H1 (cell line): ENCODE data around the gene ACOT2. TPM values are rescaled to one million over a fixed set of nuclear protein-coding genes. Genes with fewer than 3 reads are reported as not detected.

ENCODE experiments used
- CTCF ChIA-PET: fragments of 300-600 bp; sonication (Branson Sonifier 250); formaldehyde crosslinking; loops from one replicate; lab custom pipeline; 2021; ENCODE audit not compliant: partially characterized antibody; lab: Charles Lee
- POLR2A ChIA-PET: fragments of 300-600 bp; sonication (Branson Sonifier 250); formaldehyde crosslinking; loops from one replicate; lab custom pipeline; 2021; ENCODE audit warnings: inconsistent platforms; ENCODE audit not compliant: partially characterized antibody; lab: Charles Lee
- DNase-seq, 2 experiments: peaks; one replicate each; pipeline versions ENCODE4 v3.0.0 to v3.0.0-alpha.2; 2010 to 2022; ENCODE audit warnings: low spot score in 2 of 2, low read depth in 1 of 2, mixed read lengths in 1 of 2
- FAIRE-seq: peaks from 2 replicates; lab custom pipeline; 2011; peaks lifted over from hg19 to GRCh38; lab: Jason Lieb, UNC
- H2AFZ ChIP-seq: 2 replicates; pipeline ENCODE4 v1.8.1; 2012; ENCODE audit warnings: low read length, inconsistent platforms
- H2AK5ac ChIP-seq: 2 replicates; pipeline ENCODE4 v1.6.1; 2013; ENCODE audit warnings: low read depth, low read length
- H2BK120ac ChIP-seq: replicated peaks from 2 replicates; pipeline ENCODE3; 2013; ENCODE audit warnings: low read depth, low read length, inconsistent platforms
- H2BK12ac ChIP-seq: 2 replicates; pipeline ENCODE4 v1.6.1; 2013; ENCODE audit warnings: low read depth, low read length
- H2BK15ac ChIP-seq: 2 replicates; pipeline ENCODE4 v1.6.1; 2013; ENCODE audit warnings: low read length
- H2BK20ac ChIP-seq: 2 replicates; pipeline ENCODE4 v1.6.1; 2013; ENCODE audit warnings: low read length
- H2BK5ac ChIP-seq: 2 replicates; pipeline ENCODE4 v1.6.1; 2013; ENCODE audit warnings: low read depth, low read length
- H3K14ac ChIP-seq: 2 replicates; pipeline ENCODE4 v1.6.1; 2013; ENCODE audit warnings: inconsistent platforms; ENCODE audit not compliant: insufficient read length
- H3K18ac ChIP-seq: 2 replicates; pipeline ENCODE4 v1.6.1; 2013; ENCODE audit warnings: low read length; ENCODE audit errors: extremely low read depth
- H3K23ac ChIP-seq: 2 replicates; pipeline ENCODE4 v1.6.1; 2013; ENCODE audit warnings: inconsistent platforms; ENCODE audit not compliant: insufficient read length
- H3K23me2 ChIP-seq: 2 replicates; pipeline ENCODE4 v1.6.1; 2013; ENCODE audit warnings: low read depth, low read length
- H3K27ac ChIP-seq: 2 replicates; pipeline ENCODE4 v1.6.1; 2011; ENCODE audit warnings: low read depth, low read length, inconsistent platforms
- H3K27me3 ChIP-seq, 4 experiments: replicated peaks in 1 of 4; 1 replicate in 1 of 4; 2 replicates in 3 of 4; pipeline versions ENCODE4 v1.6.1 to v1.8.1; 2011 to 2013; ENCODE audit warnings: low read length in 3 of 4, mild to moderate bottlenecking in 3 of 4, inconsistent platforms in 2 of 4, mixed read lengths in 2 of 4, moderate library complexity in 1 of 4; ENCODE audit not compliant: control insufficient read depth in 3 of 4, insufficient read depth in 3 of 4; ENCODE audit errors: extremely low read depth in 1 of 4
- H3K36me3 ChIP-seq, 4 experiments: 2 replicates each; pipeline versions ENCODE4 v1.6.1 to v1.8.1; 2011 to 2013; ENCODE audit warnings: mild to moderate bottlenecking in 4 of 4, low read length in 3 of 4, moderate library complexity in 2 of 4, control low read depth in 1 of 4, inconsistent platforms in 1 of 4; ENCODE audit not compliant: insufficient read depth in 4 of 4, control insufficient read depth in 2 of 4
- H3K4ac ChIP-seq: replicated peaks from 2 replicates; pipeline ENCODE3; 2013; ENCODE audit warnings: low read length, low read depth, mixed read lengths, inconsistent platforms; ENCODE audit not compliant: insufficient read length
- H3K4me1 ChIP-seq, 4 experiments: replicated peaks in 1 of 4; 1 replicate in 1 of 4; 2 replicates in 3 of 4; pipeline versions ENCODE4 v1.6.1 to v1.8.1; 2011 to 2013; ENCODE audit warnings: low read length in 3 of 4, inconsistent platforms in 2 of 4, mixed read lengths in 1 of 4; ENCODE audit not compliant: insufficient read depth in 4 of 4, control insufficient read depth in 3 of 4
- H3K4me2 ChIP-seq, 2 experiments: 2 replicates each; pipeline versions ENCODE4 v1.6.1 to v1.8.1; 2011 to 2013; ENCODE audit warnings: low read depth in 2 of 2, low read length in 2 of 2, control low read depth in 1 of 2, inconsistent platforms in 1 of 2, mild to moderate bottlenecking in 1 of 2; ENCODE audit not compliant: insufficient read depth in 1 of 2
- H3K4me3 ChIP-seq, 4 experiments: fragments of 200-600, 300-600 bp in 1 of 4; sonication (generic), shearing (Covaris generic), sonication (Bioruptor Twin) in 1 of 4; 2 replicates each; pipeline versions ENCODE4 v1.5.1 to v1.8.1; 2011 to 2016; ENCODE audit warnings: low read length in 4 of 4, low read depth in 3 of 4, control low read depth in 2 of 4, inconsistent platforms in 2 of 4, mild to moderate bottlenecking in 2 of 4, mixed read lengths in 1 of 4, moderate library complexity in 1 of 4; ENCODE audit not compliant: insufficient read depth in 2 of 4; ENCODE audit errors: extremely low read depth in 1 of 4
- H3K56ac ChIP-seq: replicated peaks from 2 replicates; pipeline ENCODE3; 2013; ENCODE audit warnings: low read depth, mild to moderate bottlenecking, mixed read lengths, low read length, inconsistent platforms; ENCODE audit not compliant: insufficient read length
- H3K79me1 ChIP-seq: 2 replicates; pipeline ENCODE4 v1.6.1; 2013; ENCODE audit warnings: low read depth, low read length, control low read depth
- H3K79me2 ChIP-seq, 2 experiments: 2 replicates each; pipeline versions ENCODE4 v1.6.1 to v1.8.1; 2012 to 2013; ENCODE audit warnings: low read length in 2 of 2, mild to moderate bottlenecking in 2 of 2, inconsistent platforms in 1 of 2; ENCODE audit not compliant: insufficient read depth in 2 of 2, control insufficient read depth in 1 of 2
- H3K9ac ChIP-seq, 4 experiments: replicated peaks in 1 of 4; 1 replicate in 1 of 4; 2 replicates in 3 of 4; pipeline versions ENCODE4 v1.6.1 to v1.8.1; 2011 to 2013; ENCODE audit warnings: low read depth in 3 of 4, low read length in 3 of 4, control low read depth in 2 of 4, mild to moderate bottlenecking in 2 of 4, moderate library complexity in 2 of 4, inconsistent platforms in 1 of 4; ENCODE audit errors: extremely low read depth in 1 of 4
- H3K9me3 ChIP-seq, 2 experiments: 2 replicates each; pipeline versions ENCODE4 v1.6.1 to v1.8.1; 2012 to 2013; ENCODE audit warnings: mild to moderate bottlenecking in 2 of 2, moderate library complexity in 2 of 2, control low read depth in 1 of 2, inconsistent platforms in 1 of 2, low read depth in 1 of 2, low read length in 1 of 2, mixed read lengths in 1 of 2; ENCODE audit not compliant: insufficient read depth in 2 of 2
- H4K20me1 ChIP-seq, 2 experiments: replicated peaks in 1 of 2; 2 replicates each; pipeline versions ENCODE3 to v1.8.1; 2011 to 2013; ENCODE audit warnings: inconsistent platforms in 2 of 2, low read length in 2 of 2, mild to moderate bottlenecking in 1 of 2; ENCODE audit not compliant: insufficient read depth in 2 of 2, control insufficient read depth in 1 of 2
- H4K5ac ChIP-seq: 2 replicates; pipeline ENCODE4 v1.6.1; 2013; ENCODE audit warnings: low read length, low read depth, mixed read lengths, inconsistent platforms; ENCODE audit not compliant: insufficient read length
- H4K8ac ChIP-seq: 2 replicates; pipeline ENCODE4 v1.8.0; 2013; ENCODE audit warnings: mild to moderate bottlenecking, moderate library complexity, low read length, inconsistent platforms; ENCODE audit not compliant: insufficient read depth; ENCODE audit errors: extremely low read depth
- H4K91ac ChIP-seq: replicated peaks from 2 replicates; pipeline ENCODE3; 2013; ENCODE audit warnings: low read length, mixed read lengths, inconsistent platforms; ENCODE audit not compliant: insufficient read length
- CEBPB ChIP-seq: IDR thresholded peaks from 2 replicates; pipeline ENCODE4 v1.6.1; 2012; ENCODE audit warnings: low read depth, low read length
- polyA plus RNA-seq, 7 experiments: library from polyadenylated mRNA; depleted of rRNA in 3 of 7; stranded (reverse) in 5 of 7; unstranded in 2 of 7; fragments of >200 nt in 5 of 7; fragments of 200-250 nt in 2 of 7; gene quantifications; 1 replicate in 5 of 7; 2 replicates in 1 of 7; 4 replicates in 1 of 7; pipeline versions ENCODE4 v1.2.1 to v1.2.3, GENCODE V29; 2011 to 2013; ENCODE audit warnings: missing spikeins in 2 of 7, mixed read lengths in 2 of 7
- total RNA-seq: library from RNA; stranded (reverse); fragmentation: NEBNext Ultra II Directional; extraction: Animal tissue kit (Norgen Biotek cat#: 25700); gene quantifications from 2 replicates; pipeline ENCODE4 v1.2.1, GENCODE V29; 2021

Gene ACOT2
- total and polyA plus RNA-seq, 2 of the 8 experiments (the other 6 are each of a cell fraction or from before 2014, with no cell fraction given) = 5.8 to 5.9 TPM

- no peak overlapping the region for H2AK5ac ChIP-seq
- no peak overlapping the region for H4K8ac ChIP-seq
- no peaks in the 10 kb centered on the region for H3K9me3 ChIP-seq
- FAIRE-seq (no peak), DNase-seq (no peak)
- H3K4me2 ChIP-seq = no peak overlapping the region
- no peak overlapping the region for H3K56ac ChIP-seq
- ChIA-PET CTCF (interaction anchor here (1.0 kb wide), 2 partner anchors 91 to 205 kb away, joined by 3 read pairs; no protein-coding TSS in a partner anchor), POLR2A (interaction anchor here (1.1 kb wide), 1 partner anchor 8 kb away, joined by 5 read pairs; the partner anchor contains the start of gene ACOT4)
- H3K23ac ChIP-seq = no peak overlapping the region
- H2AFZ ChIP-seq = no peak overlapping the region
- no peak overlapping the region for H3K14ac ChIP-seq
- no peak overlapping the region for H4K91ac ChIP-seq
- no peaks in the 10 kb centered on the region for H4K20me1 ChIP-seq
- H3K4ac ChIP-seq = no peak overlapping the region
- no peaks in the 10 kb centered on the region for H3K79me2 ChIP-seq
- no peaks in the 10 kb centered on the region for H3K27me3 ChIP-seq
- H3K27ac ChIP-seq = no peak overlapping the region
- H3K36me3 ChIP-seq = no peaks in the 10 kb centered on the region
- no peak overlapping the region for H2BK5ac ChIP-seq
- H2BK12ac ChIP-seq = no peak overlapping the region
- no peak overlapping the region for H2BK15ac ChIP-seq
- H3K79me1 ChIP-seq = no peaks in the 10 kb centered on the region
- no peak overlapping the region for H3K9ac ChIP-seq
- H2BK20ac ChIP-seq = no peak overlapping the region
- no peaks in the 10 kb centered on the region for H3K4me1 ChIP-seq
- H3K4me3 ChIP-seq = no peak overlapping the region
- no peak overlapping the region for H4K5ac ChIP-seq
- H3K23me2 ChIP-seq = no peaks in the 10 kb centered on the region
- H2BK120ac ChIP-seq = no peak overlapping the region
- H3K18ac ChIP-seq = no peak overlapping the region
- no peak for TF ChIP-seq CEBPB
These were observed 30.5 kb downstream of the ACOT2 start for GRCh38 chr14:73599499-73599898.
